A673 (cell line): Measurements from ENCODE around the gene GLYATL3. TPM values are rescaled to one million over a fixed set of nuclear protein-coding genes. Genes with fewer than 3 reads are reported as not detected.
A peak's percentile ranks its signal among the peaks of the same experiment; 100 is the strongest.

Experiments used
- BruUV-seq: library from RNA; stranded (reverse); fragments of 400-500 nt; replicated peaks from 2 replicates; lab custom pipeline; 2021; lab: Mats Ljungman, UMichigan
- CTCF ChIA-PET: fragments of 300-600 bp; sonication (Branson Sonifier 250); formaldehyde crosslinking; loops from one replicate; lab custom pipeline; 2022; ENCODE audit warnings: antibody characterized with exemption; lab: Charles Lee
- POLR2A ChIA-PET: fragments of 300-600 bp; sonication (Branson Sonifier 250); formaldehyde crosslinking; loops from one replicate; lab custom pipeline; 2022; ENCODE audit warnings: antibody characterized with exemption; ENCODE audit not compliant: low non-redundant PET; lab: Charles Lee
- DNase-seq: peaks from one replicate; pipeline ENCODE4 v3.0.0-alpha.2; 2015; ENCODE audit warnings: low spot score
- H3K27ac ChIP-seq: fragments of 200-600 bp; sonication (generic); 2 replicates; pipeline ENCODE4 v1.5.1; 2016; ENCODE audit warnings: mixed run types, low read depth, mild to moderate bottlenecking, mixed read lengths, antibody characterized with exemption, low read length; ENCODE audit not compliant: poor library complexity, severe bottlenecking
- H3K27me3 ChIP-seq: fragments of 200-600 bp; sonication (generic); replicated peaks from 2 replicates; pipeline ENCODE4 v1.6.1; 2017; ENCODE audit warnings: mixed run types, low read depth, mild to moderate bottlenecking, mixed read lengths, antibody characterized with exemption, low read length; ENCODE audit not compliant: insufficient read depth, poor library complexity
- H3K36me3 ChIP-seq: fragments of 200-600 bp; sonication (generic); 2 replicates; pipeline ENCODE4 v1.6.1; 2016; ENCODE audit warnings: mixed run types, mild to moderate bottlenecking, mixed read lengths, antibody characterized with exemption, low read length; ENCODE audit not compliant: insufficient read depth, poor library complexity, severe bottlenecking
- H3K4me1 ChIP-seq: fragments of 200-600 bp; sonication (generic); 2 replicates; pipeline ENCODE4 v1.6.1; 2017; ENCODE audit warnings: mixed run types, mild to moderate bottlenecking, mixed read lengths, antibody characterized with exemption, low read length; ENCODE audit not compliant: insufficient read depth, poor library complexity, severe bottlenecking
- H3K4me3 ChIP-seq: fragments of 200-600 bp; sonication (generic); 2 replicates; pipeline ENCODE4 v1.5.1; 2016; ENCODE audit warnings: low read depth, mixed run types, mild to moderate bottlenecking, mixed read lengths, low read length; ENCODE audit not compliant: poor library complexity, severe bottlenecking
- H3K9me3 ChIP-seq: fragments of 200-600 bp; sonication (generic); 2 replicates; pipeline ENCODE4 v1.6.1; 2016; ENCODE audit warnings: mixed run types, low read depth, mild to moderate bottlenecking, mixed read lengths, antibody characterized with exemption, low read length; ENCODE audit not compliant: poor library complexity, severe bottlenecking
- EZH2 ChIP-seq: fragments of 200-600 bp; sonication (generic); IDR thresholded peaks from 2 replicates; pipeline ENCODE4 v1.6.1; 2017; ENCODE audit warnings: borderline replicate concordance, low read depth, mild to moderate bottlenecking, mixed read lengths, antibody characterized with exemption, low read length; ENCODE audit not compliant: poor library complexity, severe bottlenecking
- intact Hi-C: fragments of 100-400 bp; cut with micrococcal nuclease; formaldehyde crosslinking; loops from one replicate; pipeline ENCODE4 v1.10.0; 2022; ENCODE audit not compliant: unreplicated experiment
- total RNA-seq: library from RNA; stranded (reverse); gene quantifications from 2 replicates; pipeline ENCODE4 v1.2.3, GENCODE V29; 2021
- TF ChIP-seq, protein P1 (sequence below): fragments of 300-800, 200-600 bp; sonication (generic); conservative IDR thresholded peaks from 2 replicates; pipeline ENCODE4 v1.5.1; 2017; ENCODE audit warnings: low read depth, mild to moderate bottlenecking, antibody characterized with exemption, low read length, moderate library complexity, mixed read lengths

GLYATL3 gene
- total RNA-seq, 1 experiment from 2014 or later = not detected

DNA sequence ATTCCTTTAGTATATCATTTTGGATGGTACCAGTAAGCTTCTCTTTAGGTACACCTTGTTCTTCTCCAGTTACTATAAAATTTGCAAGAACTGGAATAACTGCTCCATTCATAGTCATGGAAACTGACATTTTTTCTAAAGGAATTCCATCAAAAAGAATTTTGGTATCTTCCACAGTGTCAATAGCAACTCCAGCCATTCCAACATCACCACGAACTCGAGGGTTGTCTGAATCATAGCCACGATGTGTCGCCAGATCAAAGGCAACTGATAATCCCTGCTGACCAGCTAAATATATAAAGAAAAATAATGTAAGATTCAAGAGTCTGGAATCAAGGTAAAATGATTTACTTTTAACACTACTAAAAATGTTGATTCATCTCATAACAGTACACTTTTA is 42.0 kb upstream of the GLYATL3 start:
- no peak overlapping the region for H3K4me3 ChIP-seq
- no peak overlapping the region for H3K27ac ChIP-seq
- no TSS peak for BruUV-seq
- no peak for TF ChIP-seq EZH2
- no peak for DNase-seq
- no peaks in the 10 kb centered on the region for H3K27me3 ChIP-seq
- POLR2A ChIA-PET = no interaction called here
- H3K4me1 ChIP-seq = peaks cover 8% of the 10 kb centered on the region
- H3K36me3 ChIP-seq = peaks cover 19% of the 10 kb centered on the region
- CTCF ChIA-PET = no interaction called here
- intact Hi-C loops = no loop called here
- H3K9me3 ChIP-seq = no peaks in the 10 kb centered on the region

DNA sequence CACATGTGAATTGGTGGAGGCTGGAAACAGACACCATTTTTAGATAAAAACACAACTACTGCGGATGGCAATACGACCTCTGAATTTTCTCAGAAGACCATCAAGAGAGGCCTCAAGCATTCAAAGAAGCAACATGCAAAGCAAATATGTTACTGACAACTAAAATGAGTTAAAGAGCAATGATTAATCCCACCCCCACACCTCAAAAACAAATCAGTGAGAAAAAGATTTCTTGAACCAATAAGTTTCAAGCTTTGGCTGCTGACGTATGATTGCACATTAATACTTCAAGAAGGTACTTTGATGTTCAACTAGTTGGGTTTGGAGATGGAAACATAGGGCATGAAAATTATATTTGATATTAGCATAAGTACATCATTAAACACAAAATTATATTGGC is 37.7 kb upstream of the GLYATL3 start:
- H3K36me3 ChIP-seq = peaks cover 2% of the 10 kb centered on the region
- ChIA-PET POLR2A (interaction anchor here (0.7 kb wide), 1 partner anchor 1490 kb away, joined by 3 read pairs; no protein-coding TSS in a partner anchor), CTCF (no interaction called here)
- H3K4me3 ChIP-seq = peak overlapping the region; percentile 66
- intact Hi-C loops = loop anchor here (5.0 kb wide), 1 partner anchor 385 kb away; no protein-coding TSS in a partner anchor
- DNase-seq = peak; percentile 6
- no TSS peak for BruUV-seq
- peaks cover 8% of the 10 kb centered on the region for H3K4me1 ChIP-seq
- H3K27me3 ChIP-seq = no peaks in the 10 kb centered on the region
- no peak for TF ChIP-seq EZH2
- TF ChIP-seq, protein P1, sequence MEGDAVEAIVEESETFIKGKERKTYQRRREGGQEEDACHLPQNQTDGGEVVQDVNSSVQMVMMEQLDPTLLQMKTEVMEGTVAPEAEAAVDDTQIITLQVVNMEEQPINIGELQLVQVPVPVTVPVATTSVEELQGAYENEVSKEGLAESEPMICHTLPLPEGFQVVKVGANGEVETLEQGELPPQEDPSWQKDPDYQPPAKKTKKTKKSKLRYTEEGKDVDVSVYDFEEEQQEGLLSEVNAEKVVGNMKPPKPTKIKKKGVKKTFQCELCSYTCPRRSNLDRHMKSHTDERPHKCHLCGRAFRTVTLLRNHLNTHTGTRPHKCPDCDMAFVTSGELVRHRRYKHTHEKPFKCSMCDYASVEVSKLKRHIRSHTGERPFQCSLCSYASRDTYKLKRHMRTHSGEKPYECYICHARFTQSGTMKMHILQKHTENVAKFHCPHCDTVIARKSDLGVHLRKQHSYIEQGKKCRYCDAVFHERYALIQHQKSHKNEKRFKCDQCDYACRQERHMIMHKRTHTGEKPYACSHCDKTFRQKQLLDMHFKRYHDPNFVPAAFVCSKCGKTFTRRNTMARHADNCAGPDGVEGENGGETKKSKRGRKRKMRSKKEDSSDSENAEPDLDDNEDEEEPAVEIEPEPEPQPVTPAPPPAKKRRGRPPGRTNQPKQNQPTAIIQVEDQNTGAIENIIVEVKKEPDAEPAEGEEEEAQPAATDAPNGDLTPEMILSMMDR = no peak
- no peaks in the 10 kb centered on the region for H3K9me3 ChIP-seq
- peak overlapping the region; percentile 92 for H3K27ac ChIP-seq

- TSS peak; percentile 68 for BruUV-seq
- H3K27ac ChIP-seq = peak overlapping the region; percentile 92
- DNase-seq = no peak
- peaks cover 8% of the 10 kb centered on the region for H3K4me1 ChIP-seq
- intact Hi-C loops = loop anchor here (5.0 kb wide), 1 partner anchor 385 kb away; no protein-coding TSS in a partner anchor
- H3K4me3 ChIP-seq = peak overlapping the region; percentile 66
- no peaks in the 10 kb centered on the region for H3K36me3 ChIP-seq
- TF ChIP-seq, protein P1 = no peak
- no peak for TF ChIP-seq EZH2
- H3K9me3 ChIP-seq = no peaks in the 10 kb centered on the region
- POLR2A ChIA-PET = no interaction called here
- H3K27me3 ChIP-seq = no peaks in the 10 kb centered on the region
- CTCF ChIA-PET = no interaction called here
Measured at GRCh38 chr6:49462599-49462926, 37.2 kb upstream of the GLYATL3 start.
